Measurements from ENCODE around the gene CLDN6. TPM values are rescaled to one million over a fixed set of nuclear protein-coding genes. Genes with fewer than 3 reads are reported as not detected.

The CLDN6 gene
- total and polyA plus RNA-seq, 3 experiments from 2014 or later = not detected

- CTCF ChIA-PET = no interaction called here
- Mint-ChIP-seq H3K27me3 (peaks cover 0 to 12% of the 10 kb centered on the region in 2 donors), H3K27ac (no peak overlapping the region), H3K36me3 (no peaks in the 10 kb centered on the region), H3K9me3 (no peaks in the 10 kb centered on the region), H3K4me3 (no peak overlapping the region), H3K4me1 (peaks cover 2 to 11% (median 3%) of the 10 kb centered on the region in 3 donors)
- Histone ChIP-seq H3K27ac (ENCODE audit: low read depth, low read length) (no peak overlapping the region), H3K4me3 (ENCODE audit: low read length) (no peak overlapping the region), H3K27me3 (ENCODE audit: insufficient read depth, low read length, poor library complexity, severe bottlenecking) (no peaks in the 10 kb centered on the region), H3K36me3 (ENCODE audit: insufficient read depth, low read length) (no peaks in the 10 kb centered on the region), H3K9me3 (ENCODE audit: low read length) (no peaks in the 10 kb centered on the region), H3K4me1 (ENCODE audit: insufficient read depth, low read length) (peaks cover 7% of the 10 kb centered on the region)
- POLR2A ChIA-PET = no interaction called here
- DNase-seq = no peak
Measured at GRCh38 chr16:2974319-2975056, 43.5 kb downstream of the CLDN6 start.

- no peak overlapping the region for H3K27ac ChIP-seq (ENCODE audit: low read depth, low read length)
- peaks cover 7% of the 10 kb centered on the region for H3K4me1 ChIP-seq (ENCODE audit: insufficient read depth, low read length)
- no peak for DNase-seq
- no peak overlapping the region for H3K4me3 Mint-ChIP-seq
- no peaks in the 10 kb centered on the region for H3K9me3 ChIP-seq (ENCODE audit: low read length)
- peaks cover 0 to 12% of the 10 kb centered on the region in 2 donors for H3K27me3 Mint-ChIP-seq
- H3K4me1 Mint-ChIP-seq = peaks cover 2 to 13% (median 3%) of the 10 kb centered on the region in 3 donors
- no peaks in the 10 kb centered on the region for H3K36me3 Mint-ChIP-seq
- peaks cover 2% of the 10 kb centered on the region for H3K27me3 ChIP-seq (ENCODE audit: insufficient read depth, low read length, poor library complexity, severe bottlenecking)
- H3K4me3 ChIP-seq (ENCODE audit: low read length) = no peak overlapping the region
- no peaks in the 10 kb centered on the region for H3K9me3 Mint-ChIP-seq
- CTCF ChIA-PET = interaction anchor here (1.2 kb wide), 1 partner anchor 55 kb away, joined by 3 read pairs; no protein-coding TSS in a partner anchor
- POLR2A ChIA-PET = no interaction called here
- H3K36me3 ChIP-seq (ENCODE audit: insufficient read depth, low read length) = no peaks in the 10 kb centered on the region
- no peak overlapping the region for H3K27ac Mint-ChIP-seq
Measured at GRCh38 chr16:2973605-2974318, 44.2 kb downstream of the CLDN6 start.

GRCh38 chr16:2973093-2973492 lies 44.9 kb downstream of the CLDN6 start:
- Histone ChIP-seq H3K36me3 (ENCODE audit: insufficient read depth, low read length) (no peaks in the 10 kb centered on the region), H3K4me1 (ENCODE audit: insufficient read depth, low read length) (peaks cover 14% of the 10 kb centered on the region), H3K27me3 (ENCODE audit: insufficient read depth, low read length, poor library complexity, severe bottlenecking) (peaks cover 8% of the 10 kb centered on the region), H3K9me3 (ENCODE audit: low read length) (no peaks in the 10 kb centered on the region), H3K4me3 (ENCODE audit: low read length) (no peak overlapping the region), H3K27ac (ENCODE audit: low read depth, low read length) (no peak overlapping the region)
- Mint-ChIP-seq H3K27me3 (peaks cover 4 to 19% of the 10 kb centered on the region in 2 donors), H3K27ac (no peak overlapping the region), H3K4me3 (no peak overlapping the region), H3K9me3 (no peaks in the 10 kb centered on the region), H3K4me1 (peaks cover 6 to 20% (median 10%) of the 10 kb centered on the region in 3 donors), H3K36me3 (no peaks in the 10 kb centered on the region)
- POLR2A ChIA-PET = no interaction called here
- DNase-seq = no peak
- CTCF ChIA-PET = interaction anchor here (1.2 kb wide), 1 partner anchor 56 kb away, joined by 3 read pairs; no protein-coding TSS in a partner anchor

- Histone ChIP-seq H3K27me3 (ENCODE audit: insufficient read depth, low read length, poor library complexity, severe bottlenecking) (peaks cover 15% of the 10 kb centered on the region), H3K4me3 (ENCODE audit: low read length) (no peak overlapping the region), H3K27ac (ENCODE audit: low read depth, low read length) (no peak overlapping the region), H3K9me3 (ENCODE audit: low read length) (no peaks in the 10 kb centered on the region), H3K4me1 (ENCODE audit: insufficient read depth, low read length) (peaks cover 16% of the 10 kb centered on the region), H3K36me3 (ENCODE audit: insufficient read depth, low read length) (no peaks in the 10 kb centered on the region)
- CTCF ChIA-PET = interaction anchor here (0.6 kb wide), 1 partner anchor 31 kb away, joined by 3 read pairs; no protein-coding TSS in a partner anchor
- H3K4me1 Mint-ChIP-seq = peaks cover 6 to 23% (median 11%) of the 10 kb centered on the region in 3 donors
- no peak overlapping the region for H3K27ac Mint-ChIP-seq
- no peak for DNase-seq
- no peaks in the 10 kb centered on the region for H3K36me3 Mint-ChIP-seq
- peak overlapping the region in 4 of 7 donors; percentile 20 to 76 (median 52) for H3K4me3 Mint-ChIP-seq
- H3K27me3 Mint-ChIP-seq = peaks cover 6 to 22% of the 10 kb centered on the region in 2 donors
- H3K9me3 Mint-ChIP-seq = no peaks in the 10 kb centered on the region
- POLR2A ChIA-PET = no interaction called here
Measured at GRCh38 chr16:2971985-2972784, 45.8 kb downstream of the CLDN6 start.

GRCh38 chr16:2971134-2971984 lies 46.6 kb downstream of the CLDN6 start:
- POLR2A ChIA-PET = no interaction called here
- Mint-ChIP-seq H3K27ac (no peak overlapping the region), H3K4me3 (peak overlapping the region; percentile 43 to 83 (median 65)), H3K9me3 (no peaks in the 10 kb centered on the region), H3K4me1 (peaks cover 6 to 23% (median 11%) of the 10 kb centered on the region in 3 donors), H3K27me3 (peaks cover 6 to 18% of the 10 kb centered on the region in 2 donors), H3K36me3 (no peaks in the 10 kb centered on the region)
- no peak overlapping the region for H3K27ac ChIP-seq (ENCODE audit: low read depth, low read length)
- peaks cover 15% of the 10 kb centered on the region for H3K27me3 ChIP-seq (ENCODE audit: insufficient read depth, low read length, poor library complexity, severe bottlenecking)
- H3K9me3 ChIP-seq (ENCODE audit: low read length) = no peaks in the 10 kb centered on the region
- H3K36me3 ChIP-seq (ENCODE audit: insufficient read depth, low read length) = no peaks in the 10 kb centered on the region
- CTCF ChIA-PET = interaction anchor here (0.6 to 1.4 kb wide), 2 partner anchors 10 to 31 kb away, joined by 3 read pairs; partner anchors contain the start of gene PKMYT1
- H3K4me1 ChIP-seq (ENCODE audit: insufficient read depth, low read length) = peaks cover 16% of the 10 kb centered on the region
- DNase-seq = no peak
- H3K4me3 ChIP-seq (ENCODE audit: low read length) = no peak overlapping the region

- peaks cover 22% of the 10 kb centered on the region for H3K4me1 ChIP-seq (ENCODE audit: insufficient read depth, low read length)
- H3K27ac Mint-ChIP-seq = peak overlapping the region in 1 of 8 donors; percentile 24
- ChIA-PET POLR2A (no interaction called here), CTCF (interaction anchor here (1.4 kb wide), 1 partner anchor 10 kb away, joined by 3 read pairs; the partner anchor contains the start of gene PKMYT1)
- peaks cover 22% of the 10 kb centered on the region for H3K27me3 ChIP-seq (ENCODE audit: insufficient read depth, low read length, poor library complexity, severe bottlenecking)
- H3K4me3 Mint-ChIP-seq = peak overlapping the region; percentile 43 to 83 (median 65)
- peak overlapping the region; percentile 39 for H3K27ac ChIP-seq (ENCODE audit: low read depth, low read length)
- peaks cover 6 to 28% (median 11%) of the 10 kb centered on the region in 3 donors for H3K4me1 Mint-ChIP-seq
- H3K36me3 ChIP-seq (ENCODE audit: insufficient read depth, low read length) = no peaks in the 10 kb centered on the region
- no peaks in the 10 kb centered on the region for H3K9me3 ChIP-seq (ENCODE audit: low read length)
- H3K27me3 Mint-ChIP-seq = peaks cover 6 to 21% of the 10 kb centered on the region in 2 donors
- no peaks in the 10 kb centered on the region for H3K36me3 Mint-ChIP-seq
- no peak for DNase-seq
- no peaks in the 10 kb centered on the region for H3K9me3 Mint-ChIP-seq
- peak overlapping the region; percentile 71 for H3K4me3 ChIP-seq (ENCODE audit: low read length)
Measured at GRCh38 chr16:2970563-2970962, 47.4 kb downstream of the CLDN6 start.
